Thyroid gland (tissue), 4 donors: ENCODE measurements around the gene MRPL46. TPM values are rescaled to one million over a fixed set of nuclear protein-coding genes. Genes with fewer than 3 reads are reported as not detected.

ENCODE experiments used
- DNase-seq, 2 donors: peaks; one replicate each; pipeline ENCODE4 v3.0.0-alpha.2; 2019
- H3K27ac ChIP-seq, 3 donors: fragments of 200-600 bp; sonication (generic); 1 replicate in 2 of 3; 2 replicates in 1 of 3; pipeline ENCODE4 v1.5.1; 2016 to 2019; ENCODE audit warnings: mild to moderate bottlenecking in 1 of 3, moderate library complexity in 1 of 3
- H3K27me3 ChIP-seq: fragments of 200-600 bp; sonication (generic); one replicate; pipeline ENCODE4 v1.5.1; 2019
- H3K36me3 ChIP-seq, 2 donors: fragments of 200-600 bp; sonication (generic); one replicate each; pipeline ENCODE4 v1.5.1; 2016 to 2019
- H3K4me1 ChIP-seq, 2 donors: fragments of 200-600 bp; sonication (generic); one replicate each; pipeline ENCODE4 v1.5.1; 2017 to 2019
- H3K4me3 ChIP-seq, 3 donors: fragments of 200-600 bp; sonication (generic); replicated peaks in 1 of 3; 1 replicate in 2 of 3; 2 replicates in 1 of 3; pipeline ENCODE4 v1.5.1; 2016; ENCODE audit warnings: mild to moderate bottlenecking in 1 of 3
- H3K9me3 ChIP-seq: fragments of 200-600 bp; sonication (generic); one replicate; pipeline ENCODE4 v1.5.1; 2017
- POLR2A ChIP-seq, 2 donors: fragments of 450-650 bp; IDR thresholded peaks; one replicate each; pipeline ENCODE4 v1.6.1; 2017; ENCODE audit warnings: antibody characterized with exemption in 2 of 2, mild to moderate bottlenecking in 2 of 2, moderate library complexity in 1 of 2
- WGBS, 2 donors: methylation state at CpG; one replicate each; pipeline ENCODE4 v1.1.5; 2017; 5-methylcytosine and 5-hydroxymethylcytosine counted together
- intact Hi-C: fragments of 100-400 bp; cut with DNase I; formaldehyde crosslinking; loops from one replicate; pipeline ENCODE4 v1.15.1; 2023
- total RNA-seq, 4 donors: library from RNA; depleted of rRNA; stranded (reverse); fragments of >200 nt; gene quantifications; one replicate each; pipeline ENCODE4 v1.2.3, GENCODE V29; 2016
- TF ChIP-seq, protein P1 (sequence below), 6 experiments: fragments of 200-600 bp in 3 of 6; fragments of 450-650 bp in 3 of 6; sonication (generic) in 3 of 6; IDR thresholded peaks; one replicate each; pipeline ENCODE4 v1.5.1; 2016 to 2019; ENCODE audit warnings: antibody characterized with exemption in 6 of 6, mild to moderate bottlenecking in 2 of 6, inconsistent platforms in 1 of 6, moderate library complexity in 1 of 6

The MRPL46 gene
- total RNA-seq, result 10 to 100 TPM; 17.3 to 30.5 (median 26.0) TPM

DNA sequence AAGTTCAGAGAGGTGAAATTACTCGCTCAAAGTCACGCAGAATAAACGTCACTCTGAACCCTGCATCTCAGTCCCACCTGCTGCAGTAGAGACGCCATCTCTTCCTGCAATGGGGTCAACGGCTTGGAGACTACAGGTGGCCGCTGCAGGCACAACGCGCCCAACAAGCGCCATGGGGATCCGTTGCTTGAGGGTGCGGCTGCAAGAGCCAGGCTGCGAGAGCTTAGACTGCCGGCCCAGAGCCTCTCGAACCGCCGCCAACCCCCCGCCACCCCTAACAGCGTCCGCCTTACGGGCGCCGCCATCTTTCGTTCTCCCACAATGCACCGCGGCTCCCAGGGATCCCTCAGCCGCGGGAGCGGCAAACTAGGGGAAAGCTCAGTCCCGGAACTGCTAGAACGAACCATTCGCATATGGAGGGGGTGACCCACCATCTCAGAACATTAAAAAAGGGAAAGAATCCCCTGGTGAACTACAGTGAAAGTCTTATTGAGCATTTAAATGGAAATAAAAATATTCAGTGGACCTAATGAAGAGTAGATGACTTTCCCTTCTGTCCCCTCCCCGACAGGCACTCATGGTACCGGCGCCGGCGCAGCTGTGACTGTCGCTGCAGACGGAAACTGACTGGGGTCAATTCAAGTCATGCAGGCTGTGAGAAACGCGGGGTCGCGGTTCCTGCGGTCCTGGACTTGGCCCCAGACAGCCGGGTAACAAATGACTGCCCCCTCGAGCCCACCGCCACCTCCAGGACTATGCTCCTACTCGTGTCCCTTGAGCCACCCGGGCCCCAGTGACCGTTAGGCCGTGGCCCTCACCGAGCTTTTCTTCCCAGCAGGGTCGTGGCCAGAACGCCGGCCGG lies at the start of gene MRPL46, which contains the start of gene MRPS11:
TSS of gene MRPL46 (minus strand) at position 316 of the 862 bp plus-strand sequence. CDS start at position 305, 11 bp downstream.
TSS of gene MRPS11 (plus strand) at position 636 of the 862 bp plus-strand sequence. CDS start at position 646, 10 bp downstream.
- Histone ChIP-seq H3K27ac (peak within 1 kb of the TSS; percentile 90 to 98 (median 91)), H3K4me1 (peaks cover 19 to 37% of the 10 kb centered on the region in 2 donors), H3K4me3 (peak within 1 kb of the TSS; percentile 44 to 83 (median 66)), H3K36me3 (peaks cover 23 to 25% of the 10 kb centered on the region in 2 donors), H3K27me3 (no peaks in the 10 kb centered on the region), H3K9me3 (no peaks in the 10 kb centered on the region)
- peak in 1 of 2 donors; percentile 33 for TF ChIP-seq POLR2A (IDR thresholded peaks at IDR 0.05)
- TF ChIP-seq, protein P1, sequence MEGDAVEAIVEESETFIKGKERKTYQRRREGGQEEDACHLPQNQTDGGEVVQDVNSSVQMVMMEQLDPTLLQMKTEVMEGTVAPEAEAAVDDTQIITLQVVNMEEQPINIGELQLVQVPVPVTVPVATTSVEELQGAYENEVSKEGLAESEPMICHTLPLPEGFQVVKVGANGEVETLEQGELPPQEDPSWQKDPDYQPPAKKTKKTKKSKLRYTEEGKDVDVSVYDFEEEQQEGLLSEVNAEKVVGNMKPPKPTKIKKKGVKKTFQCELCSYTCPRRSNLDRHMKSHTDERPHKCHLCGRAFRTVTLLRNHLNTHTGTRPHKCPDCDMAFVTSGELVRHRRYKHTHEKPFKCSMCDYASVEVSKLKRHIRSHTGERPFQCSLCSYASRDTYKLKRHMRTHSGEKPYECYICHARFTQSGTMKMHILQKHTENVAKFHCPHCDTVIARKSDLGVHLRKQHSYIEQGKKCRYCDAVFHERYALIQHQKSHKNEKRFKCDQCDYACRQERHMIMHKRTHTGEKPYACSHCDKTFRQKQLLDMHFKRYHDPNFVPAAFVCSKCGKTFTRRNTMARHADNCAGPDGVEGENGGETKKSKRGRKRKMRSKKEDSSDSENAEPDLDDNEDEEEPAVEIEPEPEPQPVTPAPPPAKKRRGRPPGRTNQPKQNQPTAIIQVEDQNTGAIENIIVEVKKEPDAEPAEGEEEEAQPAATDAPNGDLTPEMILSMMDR (IDR thresholded peaks at IDR 0.05), result no peak
- 0 to 1% methylated on average over 35 to 42 of the region's 55 CpGs for WGBS, 2 donors
- intact Hi-C loops, result loop anchor here (5.0 kb wide), 1 partner anchor 150 kb away; no protein-coding TSS in a partner anchor
- DNase-seq, result peak; percentile 87 to 89

DNA sequence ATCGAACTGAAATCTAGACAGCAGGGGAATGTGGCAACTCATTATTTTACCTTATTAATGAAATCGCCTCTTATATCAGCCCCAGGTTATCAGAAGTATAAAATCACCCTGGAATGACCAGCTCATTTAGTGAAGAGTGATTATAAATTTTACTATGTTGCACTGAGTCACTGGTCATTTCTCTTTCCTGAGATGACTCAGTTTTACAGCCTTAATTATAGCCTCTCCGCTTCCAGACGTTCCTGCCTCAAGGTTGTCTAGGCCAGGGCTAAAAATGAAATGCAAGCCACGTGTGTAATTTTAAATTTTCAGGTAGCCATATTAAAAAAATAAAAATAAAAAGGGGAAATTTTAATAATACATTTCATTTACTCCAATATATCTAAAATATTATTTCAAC lies 46.0 kb upstream of the MRPL46 start:
- no peaks in the 10 kb centered on the region for H3K27me3 ChIP-seq
- H3K36me3 ChIP-seq, result peaks cover 0 to 9% of the 10 kb centered on the region in 2 donors
- H3K4me3 ChIP-seq, result no peak overlapping the region
- DNase-seq, result no peak
- no peaks in the 10 kb centered on the region for H3K9me3 ChIP-seq
- 93 to 95% methylated on average over 5 of the region's 5 CpGs for WGBS, 2 donors
- intact Hi-C loops, result no loop called here
- TF ChIP-seq, protein P1 (IDR thresholded peaks at IDR 0.05), result no peak
- no peak for TF ChIP-seq POLR2A (IDR thresholded peaks at IDR 0.05)
- H3K4me1 ChIP-seq, result no peaks in the 10 kb centered on the region
- H3K27ac ChIP-seq, result no peak overlapping the region

DNA sequence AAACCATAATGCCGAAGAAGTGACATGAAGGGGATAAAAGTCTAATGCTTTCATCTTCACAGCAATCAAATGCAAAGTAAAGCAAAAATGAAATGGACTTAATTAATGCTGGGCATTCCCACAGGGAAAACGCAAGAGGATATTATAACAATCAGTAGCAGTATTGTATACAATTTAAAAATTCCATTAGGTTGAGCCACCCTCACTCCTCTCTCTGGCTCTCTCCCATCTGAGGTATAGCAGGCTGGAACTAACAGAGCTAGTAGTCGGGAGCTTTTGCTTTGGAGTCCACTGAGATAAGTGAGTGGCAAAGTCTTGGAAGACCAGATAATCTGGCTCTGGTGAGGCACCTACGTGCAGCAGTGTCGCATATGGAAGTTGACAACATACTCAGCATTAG lies 45.4 kb upstream of the MRPL46 start:
- Histone ChIP-seq H3K27me3 (no peaks in the 10 kb centered on the region), H3K36me3 (peaks cover 0 to 9% of the 10 kb centered on the region in 2 donors), H3K4me3 (no peak overlapping the region), H3K4me1 (no peaks in the 10 kb centered on the region), H3K9me3 (no peaks in the 10 kb centered on the region), H3K27ac (no peak overlapping the region)
- WGBS, 2 donors, result 96 to 98% methylated on average over 5 of the region's 5 CpGs
- no peak for TF ChIP-seq POLR2A (IDR thresholded peaks at IDR 0.05)
- TF ChIP-seq, protein P1 (IDR thresholded peaks at IDR 0.05), result no peak
- intact Hi-C loops, result no loop called here
- no peak for DNase-seq

DNA sequence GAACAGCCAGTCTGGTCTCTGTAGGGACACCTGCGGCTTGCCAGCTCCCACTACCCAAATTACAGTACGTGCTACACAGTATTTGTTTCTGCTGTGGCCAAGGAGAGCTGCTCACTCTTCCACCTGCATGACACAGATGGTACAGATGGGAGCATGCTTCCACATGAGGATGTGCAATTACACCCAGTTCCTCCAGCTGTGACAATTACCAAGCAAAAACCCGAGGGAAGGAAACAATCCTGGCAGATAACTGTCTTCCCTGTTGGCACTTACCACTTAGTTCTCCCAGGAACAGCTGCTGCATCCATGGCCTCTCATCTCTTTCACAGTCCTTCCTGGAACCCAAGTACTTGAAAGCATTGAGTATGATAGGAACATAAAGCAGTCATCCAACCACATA lies 44.9 kb upstream of the MRPL46 start:
- no peaks in the 10 kb centered on the region for H3K27me3 ChIP-seq
- intact Hi-C loops, result no loop called here
- no peaks in the 10 kb centered on the region for H3K4me1 ChIP-seq
- DNase-seq, result no peak
- no peak overlapping the region for H3K4me3 ChIP-seq
- no peaks in the 10 kb centered on the region for H3K9me3 ChIP-seq
- no peak for TF ChIP-seq POLR2A (IDR thresholded peaks at IDR 0.05)
- TF ChIP-seq, protein P1 (IDR thresholded peaks at IDR 0.05), result no peak
- H3K27ac ChIP-seq, result no peak overlapping the region
- 79 to 91% methylated on average over 2 to 3 of the region's 3 CpGs for WGBS, 2 donors
- H3K36me3 ChIP-seq, result peaks cover 0 to 9% of the 10 kb centered on the region in 2 donors

DNA sequence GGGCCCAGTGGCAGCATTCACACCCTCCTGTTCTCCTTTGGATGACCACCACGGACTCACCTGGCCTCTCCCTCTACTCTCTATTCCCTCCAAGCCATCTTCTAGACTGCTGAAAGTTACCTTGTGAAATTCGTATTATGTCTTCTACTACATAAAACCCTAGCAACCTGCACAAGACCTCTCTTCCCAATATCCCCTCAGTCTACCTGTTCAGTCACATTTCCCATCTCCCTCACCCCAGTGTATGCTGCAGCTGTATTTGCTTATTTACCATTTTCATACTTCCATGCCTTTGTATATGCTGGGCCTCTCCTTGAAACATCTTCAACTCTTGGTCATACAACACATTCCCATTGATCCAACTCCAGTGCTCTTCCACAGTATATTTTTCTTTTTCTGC lies 44.0 kb upstream of the MRPL46 start:
- no peaks in the 10 kb centered on the region for H3K27me3 ChIP-seq
- H3K9me3 ChIP-seq, result no peaks in the 10 kb centered on the region
- TF ChIP-seq POLR2A (IDR thresholded peaks at IDR 0.05), result no peak
- WGBS, 2 donors, result 95 to 97% methylated on average over 2 of the region's 2 CpGs
- H3K4me3 ChIP-seq, result no peak overlapping the region
- DNase-seq, result no peak
- intact Hi-C loops, result no loop called here
- H3K36me3 ChIP-seq, result peaks cover 0 to 9% of the 10 kb centered on the region in 2 donors
- no peaks in the 10 kb centered on the region for H3K4me1 ChIP-seq
- H3K27ac ChIP-seq, result no peak overlapping the region
